Left renal cortex interstitium (tissue), 4 donors: ENCODE data around the gene ZNF579. TPM values are rescaled to one million over a fixed set of nuclear protein-coding genes. Genes with fewer than 3 reads are reported as not detected.
A peak's percentile ranks its signal among the peaks of the same experiment; 100 is the strongest.

Experiments
- DNase-seq, 4 donors: peaks; one replicate each; pipeline ENCODE4 v3.0.0-alpha.2; 2013; ENCODE audit warnings: low read depth in 4 of 4, low spot score in 2 of 4, missing footprints in 1 of 4
- polyA plus RNA-seq, 4 donors: library from polyadenylated mRNA; unstranded; fragments of 120-200 nt; gene quantifications; one replicate each; pipeline ENCODE4 v1.2.1, GENCODE V29; 2013; ENCODE audit not compliant: insufficient read length in 4 of 4

The ZNF579 gene
- polyA plus RNA-seq = 10 to 100 TPM in 3 of 4 donors, 1 to 10 TPM in 1; 9.8 to 26.1 (median 17.7) TPM

- peak in 1 of 4 donors; percentile 83 for DNase-seq
These were observed at the start of gene ZNF579 for GRCh38 chr19:55580628-55581144. TSS of gene ZNF579 (minus strand) at chr19:55580848. CDS start at chr19:55579639, 1,209 bp downstream.

GRCh38 chr19:55626350-55626749 is 45.7 kb upstream of the ZNF579 start:
- DNase-seq = no peak

GRCh38 chr19:55625004-55625326 is 44.3 kb upstream of the ZNF579 start:
- no peak for DNase-seq

GRCh38 chr19:55624109-55625003 is 43.7 kb upstream of the ZNF579 start, which contains the start of gene ZNF784:
TSS of gene ZNF784 (minus strand) at chr19:55624566. CDS start at chr19:55624561, 5 bp downstream.
- DNase-seq = peak in 1 of 4 donors; percentile 82

GRCh38 chr19:55623561-55623960 is 42.9 kb upstream of the ZNF579 start:
- no peak for DNase-seq

GRCh38 chr19:55623130-55623529 is 42.5 kb upstream of the ZNF579 start:
- no peak for DNase-seq

GRCh38 chr19:55622242-55622969 is 41.8 kb upstream of the ZNF579 start:
- no peak for DNase-seq

GRCh38 chr19:55621673-55622231 is 41.1 kb upstream of the ZNF579 start:
- no peak for DNase-seq

- no peak for DNase-seq
These were observed 40.6 kb upstream of the ZNF579 start for GRCh38 chr19:55621205-55621672.

GRCh38 chr19:55620410-55621204 is 40.0 kb upstream of the ZNF579 start:
- no peak for DNase-seq

- DNase-seq = no peak
These were observed 38.6 kb upstream of the ZNF579 start for GRCh38 chr19:55619286-55619685.

GRCh38 chr19:55618426-55618825 is 37.8 kb upstream of the ZNF579 start:
- no peak for DNase-seq

GRCh38 chr19:55617426-55617825 is 36.8 kb upstream of the ZNF579 start:
- no peak for DNase-seq

- no peak for DNase-seq
These were observed 35.8 kb upstream of the ZNF579 start for GRCh38 chr19:55616395-55616875.

GRCh38 chr19:55615543-55616394 is 35.1 kb upstream of the ZNF579 start:
- no peak for DNase-seq

- no peak for DNase-seq
These were observed 34.3 kb upstream of the ZNF579 start for GRCh38 chr19:55614711-55615542.

GRCh38 chr19:55613930-55614710 is 33.5 kb upstream of the ZNF579 start:
- no peak for DNase-seq
